Muscle layer of colon (tissue), 2 donors: Measurements from ENCODE around the gene MAML1.

Experiments used
- H3K27ac ChIP-seq: one replicate; pipeline ENCODE4 v1.7.0; 2013; ENCODE audit warnings: low read depth, mild to moderate bottlenecking, low read length, moderate library complexity
- H3K27me3 ChIP-seq, 2 donors: one replicate each; pipeline ENCODE4 v1.7.0; 2013; ENCODE audit warnings: low read length in 2 of 2, mild to moderate bottlenecking in 2 of 2; ENCODE audit not compliant: insufficient read depth in 2 of 2, control insufficient read depth in 1 of 2
- H3K36me3 ChIP-seq: one replicate; pipeline ENCODE4 v1.7.0; 2013; ENCODE audit warnings: mild to moderate bottlenecking, low read length; ENCODE audit not compliant: insufficient read depth
- H3K4me1 ChIP-seq: one replicate; pipeline ENCODE4 v1.7.0; 2013; ENCODE audit warnings: mild to moderate bottlenecking, low read length; ENCODE audit not compliant: insufficient read depth
- H3K4me3 ChIP-seq, 2 donors: one replicate each; pipeline ENCODE4 v1.7.0; 2013; ENCODE audit warnings: low read length in 2 of 2, low read depth in 1 of 2, mild to moderate bottlenecking in 1 of 2, moderate library complexity in 1 of 2
- H3K9ac ChIP-seq: one replicate; pipeline ENCODE4 v1.7.0; 2013; ENCODE audit warnings: low read length
- H3K9me3 ChIP-seq: one replicate; pipeline ENCODE4 v1.7.0; 2013; ENCODE audit warnings: mild to moderate bottlenecking, low read length
- donor health status: abdominal sarcoma.
- donor health status: Adenocarcinoma of cecum.

The MAML1 gene

GRCh38 chr5:179771311-179771895 lies 38.8 kb downstream of the MAML1 start:
- Histone ChIP-seq H3K36me3 (peaks cover 83% of the 10 kb centered on the region), H3K27ac (no peak overlapping the region), H3K9me3 (no peaks in the 10 kb centered on the region), H3K9ac (no peak overlapping the region), H3K4me1 (peaks cover 10% of the 10 kb centered on the region), H3K4me3 (no peak overlapping the region), H3K27me3 (no peaks in the 10 kb centered on the region)

GRCh38 chr5:179772351-179772750 lies 39.7 kb downstream of the MAML1 start:
- peaks cover 83% of the 10 kb centered on the region for H3K36me3 ChIP-seq
- H3K4me1 ChIP-seq = peaks cover 3% of the 10 kb centered on the region
- H3K4me3 ChIP-seq = no peak overlapping the region
- H3K9me3 ChIP-seq = no peaks in the 10 kb centered on the region
- H3K9ac ChIP-seq = no peak overlapping the region
- no peaks in the 10 kb centered on the region for H3K27me3 ChIP-seq
- H3K27ac ChIP-seq = no peak overlapping the region

DNA sequence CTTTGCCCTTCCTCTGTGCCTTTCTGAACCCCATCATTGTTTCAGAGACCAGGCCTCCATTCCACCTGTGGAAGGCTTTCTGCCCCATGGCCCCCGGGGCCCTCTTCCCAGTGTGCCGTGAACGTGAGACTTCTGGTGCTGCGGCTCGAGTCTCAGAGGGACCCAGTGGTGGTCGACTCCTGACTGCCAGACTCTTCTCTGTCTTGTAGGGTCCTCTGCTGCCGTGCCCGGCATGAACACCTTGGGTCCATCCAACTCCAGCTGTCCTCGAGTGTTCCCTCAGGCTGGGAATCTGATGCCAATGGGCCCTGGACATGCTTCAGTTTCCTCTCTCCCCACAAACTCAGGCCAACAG lies 41.0 kb downstream of the MAML1 start:
- Histone ChIP-seq H3K36me3 (peaks cover 91% of the 10 kb centered on the region), H3K4me1 (no peaks in the 10 kb centered on the region), H3K4me3 (no peak overlapping the region), H3K27me3 (no peaks in the 10 kb centered on the region), H3K9me3 (no peaks in the 10 kb centered on the region), H3K27ac (no peak overlapping the region), H3K9ac (no peak overlapping the region)

DNA sequence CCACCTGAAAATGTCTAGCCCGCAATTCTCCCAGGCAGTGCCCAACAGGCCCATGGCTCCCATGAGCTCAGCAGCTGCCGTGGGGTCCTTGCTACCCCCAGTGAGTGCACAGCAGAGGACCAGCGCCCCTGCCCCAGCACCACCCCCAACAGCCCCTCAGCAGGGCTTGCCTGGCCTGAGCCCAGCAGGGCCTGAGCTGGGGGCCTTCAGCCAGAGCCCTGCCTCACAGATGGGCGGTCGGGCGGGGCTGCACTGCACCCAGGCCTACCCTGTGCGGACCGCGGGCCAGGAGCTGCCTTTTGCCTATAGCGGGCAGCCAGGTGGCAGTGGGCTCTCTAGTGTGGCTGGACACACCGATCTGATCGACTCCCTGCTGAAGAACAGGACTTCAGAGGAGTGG lies 41.8 kb downstream of the MAML1 start:
- Histone ChIP-seq H3K27ac (no peak overlapping the region), H3K4me1 (no peaks in the 10 kb centered on the region), H3K9me3 (no peaks in the 10 kb centered on the region), H3K9ac (no peak overlapping the region), H3K27me3 (no peaks in the 10 kb centered on the region), H3K4me3 (no peak overlapping the region), H3K36me3 (peaks cover 85% of the 10 kb centered on the region)

GRCh38 chr5:179776411-179776938 lies 43.9 kb downstream of the MAML1 start:
- H3K27me3 ChIP-seq = no peaks in the 10 kb centered on the region
- no peak overlapping the region for H3K9ac ChIP-seq
- no peaks in the 10 kb centered on the region for H3K4me1 ChIP-seq
- no peak overlapping the region for H3K27ac ChIP-seq
- H3K9me3 ChIP-seq = no peaks in the 10 kb centered on the region
- H3K4me3 ChIP-seq = no peak overlapping the region
- H3K36me3 ChIP-seq = peaks cover 72% of the 10 kb centered on the region

- Histone ChIP-seq H3K4me1 (peaks cover 7% of the 10 kb centered on the region), H3K36me3 (peaks cover 62% of the 10 kb centered on the region), H3K27ac (no peak overlapping the region), H3K9me3 (no peaks in the 10 kb centered on the region), H3K9ac (no peak overlapping the region), H3K27me3 (no peaks in the 10 kb centered on the region), H3K4me3 (no peak overlapping the region)
These were observed 44.8 kb downstream of the MAML1 start for GRCh38 chr5:179777456-179777855.

DNA sequence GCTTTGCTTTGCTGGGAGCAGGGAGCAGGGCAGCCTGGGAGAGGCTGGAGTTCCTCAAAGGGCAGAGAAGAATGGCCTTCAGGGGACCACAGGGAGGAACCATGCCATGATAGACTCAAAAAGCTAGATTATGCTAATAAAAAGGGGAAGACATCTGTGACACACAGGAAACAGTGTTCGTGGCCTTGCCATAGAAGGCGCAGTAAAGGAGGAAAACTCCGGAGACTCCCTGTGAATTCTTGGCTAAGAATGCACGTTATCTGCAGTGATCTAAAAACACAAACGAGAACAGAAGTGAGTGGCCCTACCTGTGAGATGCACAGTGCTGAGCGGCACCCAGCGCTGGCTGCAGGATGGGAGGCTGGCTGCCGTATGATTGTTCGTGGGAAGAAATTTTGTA lies 45.3 kb downstream of the MAML1 start:
- Histone ChIP-seq H3K4me3 (no peak overlapping the region), H3K27ac (no peak overlapping the region), H3K4me1 (peaks cover 7% of the 10 kb centered on the region), H3K9me3 (no peaks in the 10 kb centered on the region), H3K27me3 (no peaks in the 10 kb centered on the region), H3K9ac (no peak overlapping the region), H3K36me3 (peaks cover 57% of the 10 kb centered on the region)

- Histone ChIP-seq H3K9ac (no peak overlapping the region), H3K36me3 (peaks cover 50% of the 10 kb centered on the region), H3K9me3 (no peaks in the 10 kb centered on the region), H3K27ac (no peak overlapping the region), H3K4me1 (peaks cover 7% of the 10 kb centered on the region), H3K4me3 (no peak overlapping the region), H3K27me3 (no peaks in the 10 kb centered on the region)
These were observed 46.0 kb downstream of the MAML1 start for GRCh38 chr5:179778591-179778990.

- Histone ChIP-seq H3K27me3 (no peaks in the 10 kb centered on the region), H3K9ac (no peak overlapping the region), H3K4me3 (no peak overlapping the region), H3K27ac (no peak overlapping the region), H3K36me3 (peaks cover 38% of the 10 kb centered on the region), H3K4me1 (peaks cover 7% of the 10 kb centered on the region), H3K9me3 (no peaks in the 10 kb centered on the region)
These were observed 47.2 kb downstream of the MAML1 start for GRCh38 chr5:179779826-179780225.

DNA sequence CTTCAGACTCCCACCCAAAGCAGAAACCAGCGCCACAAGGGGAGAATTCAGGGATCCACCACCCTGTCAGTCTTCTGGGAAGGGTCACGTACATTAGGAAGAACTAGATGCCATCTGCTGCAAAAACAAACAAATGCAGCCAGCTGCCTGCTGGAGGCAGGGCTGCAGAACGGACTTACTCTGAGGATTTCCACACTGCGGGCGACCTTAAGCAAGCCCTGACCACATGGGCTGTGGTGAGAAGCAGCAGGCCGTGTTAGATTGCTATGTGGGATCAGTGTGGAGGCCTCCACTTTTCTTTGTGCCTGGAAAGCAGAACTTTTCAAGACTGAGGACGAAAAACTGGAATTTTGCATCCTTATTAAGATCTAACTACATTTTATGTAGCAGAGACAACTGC lies 47.7 kb downstream of the MAML1 start:
- no peak overlapping the region for H3K9ac ChIP-seq
- H3K4me3 ChIP-seq = no peak overlapping the region
- no peaks in the 10 kb centered on the region for H3K9me3 ChIP-seq
- no peak overlapping the region for H3K27ac ChIP-seq
- no peaks in the 10 kb centered on the region for H3K27me3 ChIP-seq
- H3K36me3 ChIP-seq = peaks cover 33% of the 10 kb centered on the region
- H3K4me1 ChIP-seq = peaks cover 7% of the 10 kb centered on the region

DNA sequence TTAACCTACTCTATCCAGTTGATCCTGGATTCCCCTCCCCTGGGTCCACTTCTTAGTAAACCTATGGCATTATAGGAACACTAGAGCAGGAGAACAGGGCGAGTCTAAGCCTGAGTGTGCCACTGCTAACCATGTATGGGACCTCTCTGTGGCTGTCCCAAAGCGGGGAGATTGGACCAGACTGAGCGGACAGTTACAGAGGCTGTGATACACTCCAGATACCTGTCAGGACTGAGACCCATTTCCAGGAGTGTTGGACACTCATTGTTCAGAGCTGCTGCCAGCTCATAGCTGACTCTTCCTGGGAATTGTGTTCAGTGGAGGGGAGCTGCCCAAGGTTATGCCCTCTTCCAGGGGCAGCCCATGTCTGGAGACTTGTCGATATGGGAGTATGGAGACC lies 49.2 kb downstream of the MAML1 start:
- H3K27me3 ChIP-seq = no peaks in the 10 kb centered on the region
- no peaks in the 10 kb centered on the region for H3K9me3 ChIP-seq
- H3K27ac ChIP-seq = no peak overlapping the region

GRCh38 chr5:179783128-179783527 lies 50.5 kb downstream of the MAML1 start:
- peaks cover 9% of the 10 kb centered on the region for H3K36me3 ChIP-seq

More for the DNA sequence above, 49.2 kb downstream of the MAML1 start:
- H3K4me1 ChIP-seq = peaks cover 7% of the 10 kb centered on the region
- no peak overlapping the region for H3K4me3 ChIP-seq
- H3K36me3 ChIP-seq = peaks cover 21% of the 10 kb centered on the region
- no peak overlapping the region for H3K9ac ChIP-seq

More at GRCh38 chr5:179783128-179783527, 50.5 kb downstream of the MAML1 start:
- Histone ChIP-seq H3K9ac (no peak overlapping the region), H3K27me3 (no peaks in the 10 kb centered on the region), H3K4me1 (peaks cover 7% of the 10 kb centered on the region), H3K27ac (no peak overlapping the region), H3K4me3 (no peak overlapping the region), H3K9me3 (no peaks in the 10 kb centered on the region)
